ENCODE measurements around the gene THYN1. TPM values are rescaled to one million over a fixed set of nuclear protein-coding genes. Genes with fewer than 3 reads are reported as not detected.

Gene THYN1
- total and polyA plus RNA-seq, 2 donors from 2014 or later = 32.2 to 74.0 TPM

DNA sequence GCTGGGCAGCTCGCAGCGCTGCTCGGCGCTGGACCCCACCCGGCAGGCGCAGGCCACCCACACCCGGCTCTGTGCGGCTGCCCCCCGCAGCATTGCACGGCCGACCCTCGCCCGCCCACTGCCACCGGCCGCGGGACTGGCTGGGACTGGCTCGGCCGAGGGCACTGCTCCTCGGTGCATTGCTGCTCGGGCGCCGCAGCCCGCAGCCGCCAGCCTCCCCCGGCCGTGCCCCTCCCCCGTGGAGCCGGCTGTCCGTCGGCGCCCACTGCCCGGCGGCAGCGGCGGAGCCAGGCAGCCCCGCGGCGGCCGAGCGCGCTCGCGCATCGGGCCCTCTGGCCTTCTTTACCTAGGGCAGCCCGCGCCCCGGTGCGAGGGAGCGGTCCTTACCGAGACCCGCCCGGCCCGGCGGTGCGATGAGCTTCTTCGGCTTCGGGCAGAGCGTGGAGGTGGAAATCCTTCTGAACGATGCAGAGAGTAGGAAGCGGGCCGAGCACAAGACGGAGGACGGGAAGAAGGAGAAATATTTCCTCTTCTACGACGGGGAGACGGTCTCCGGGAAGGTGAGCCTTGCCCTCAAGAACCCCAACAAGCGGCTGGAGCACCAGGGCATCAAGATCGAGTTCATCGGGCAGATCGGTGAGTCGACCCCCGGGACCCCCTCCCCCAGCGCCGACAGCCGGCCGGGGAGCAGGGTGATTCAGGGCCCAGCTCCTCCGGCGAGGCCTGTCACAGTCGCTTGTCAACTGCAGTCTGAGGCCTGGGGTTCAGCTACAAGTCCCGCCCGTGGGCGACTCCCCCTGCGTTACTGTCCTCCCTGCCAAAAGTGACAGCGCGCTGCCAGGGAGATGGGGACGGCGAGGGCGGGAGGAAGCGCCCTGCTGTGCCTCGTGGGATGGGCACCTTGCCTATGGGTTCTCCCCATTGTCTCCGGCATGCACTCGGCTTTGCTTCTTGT lies 28.2 kb downstream of the THYN1 start:
- FAIRE-seq = no peak
- no peaks in the 10 kb centered on the region for H3K36me3 ChIP-seq (ENCODE audit: control insufficient read depth in 2 of 3, insufficient read depth in 3 of 3, low read length in 3 of 3)
- no peaks in the 10 kb centered on the region for H3K27me3 ChIP-seq (ENCODE audit: control insufficient read depth, insufficient read depth, low read length)
- peak overlapping the region; percentile 72 to 97 (median 83) for H3K4me3 ChIP-seq (ENCODE audit: low read length in 3 of 3)
- peak overlapping the region; percentile 96 to 100 for H3K27ac ChIP-seq (ENCODE audit: low read depth in 2 of 2, low read length in 2 of 2)
- intact Hi-C loops (cut with DNase I) = no loop called here
- DNase-seq = peak; percentile 40 to 87 (median 52)
- TF ChIP-seq CTCF (IDR thresholded peaks at IDR 0.05; ENCODE audit: borderline replicate concordance, extremely low read depth, insufficient read depth) = no peak
- peak overlapping the region; percentile 6 to 92 (median 67) for H3K9ac ChIP-seq (ENCODE audit: low read length in 3 of 3)
- H3K9me3 ChIP-seq (ENCODE audit: control insufficient read depth in 2 of 3, insufficient read depth in 1 of 3, low read length in 3 of 3) = no peaks in the 10 kb centered on the region
- peaks cover 0 to 19% (median 18%) of the 10 kb centered on the region in 3 donors for H3K4me1 ChIP-seq (ENCODE audit: control insufficient read depth in 2 of 3, insufficient read depth in 2 of 3, low read depth in 1 of 3, low read length in 3 of 3)

- Histone ChIP-seq H3K9me3 (ENCODE audit: control insufficient read depth in 2 of 3, insufficient read depth in 1 of 3, low read length in 3 of 3) (no peaks in the 10 kb centered on the region), H3K4me3 (ENCODE audit: low read length in 3 of 3) (peak within 1 kb of the TSS; percentile 92 to 100 (median 97)), H3K36me3 (ENCODE audit: control insufficient read depth in 2 of 3, insufficient read depth in 3 of 3, low read length in 3 of 3) (peaks cover 0 to 4% (median 3%) of the 10 kb centered on the region in 3 donors), H3K9ac (ENCODE audit: low read length in 3 of 3) (peak within 1 kb of the TSS; percentile 75 to 98 (median 92)), H3K27ac (ENCODE audit: low read depth in 2 of 2, low read length in 2 of 2) (peak within 1 kb of the TSS; percentile 96 to 100), H3K27me3 (ENCODE audit: control insufficient read depth, insufficient read depth, low read length) (no peaks in the 10 kb centered on the region), H3K4me1 (ENCODE audit: control insufficient read depth in 2 of 3, insufficient read depth in 2 of 3, low read depth in 1 of 3, low read length in 3 of 3) (peaks cover 0 to 18% (median 17%) of the 10 kb centered on the region in 3 donors)
- intact Hi-C loops (cut with DNase I) = no loop called here
- TF ChIP-seq CTCF (IDR thresholded peaks at IDR 0.05; ENCODE audit: borderline replicate concordance, extremely low read depth, insufficient read depth) = no peak
- FAIRE-seq (peak; percentile 49), DNase-seq (peak; percentile 97 to 99 (median 98))
Observed at GRCh38 chr11:134223836-134224709, 29.1 kb downstream of the THYN1 start, which contains the start of the genes NCAPD3 and VPS26B. Gene NCAPD3 (minus strand): TSS chr11:134223967. CDS start chr11:134223926, 41 bp downstream. Gene VPS26B (plus strand): TSS chr11:134224671. CDS start chr11:134225123, 452 bp downstream.

DNA sequence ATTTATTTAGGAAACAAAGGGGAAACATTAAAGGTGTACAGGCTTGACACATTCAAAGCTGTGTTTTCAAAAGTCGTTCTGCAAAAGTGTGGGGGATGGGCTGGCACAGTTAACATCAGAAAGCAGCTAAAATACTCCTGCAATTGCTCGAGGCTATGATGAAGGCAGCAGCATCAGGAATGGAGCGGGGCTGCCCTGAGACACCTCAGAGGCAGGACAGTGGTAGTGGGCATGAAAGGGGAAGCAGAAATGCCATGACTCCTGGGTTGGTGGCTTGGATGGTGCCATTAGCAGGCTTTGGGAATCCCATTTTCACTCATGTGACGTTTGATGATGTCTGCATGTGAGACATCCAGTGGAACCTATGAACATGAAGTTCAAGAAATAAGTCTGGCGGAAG lies 30.0 kb downstream of the THYN1 start:
- H3K4me3 ChIP-seq (ENCODE audit: low read length in 3 of 3) = peak overlapping the region; percentile 92 to 100 (median 97)
- peak overlapping the region; percentile 27 to 70 (median 59) for H3K9ac ChIP-seq (ENCODE audit: low read length in 3 of 3)
- H3K9me3 ChIP-seq (ENCODE audit: control insufficient read depth in 2 of 3, insufficient read depth in 1 of 3, low read length in 3 of 3) = no peaks in the 10 kb centered on the region
- TF ChIP-seq CTCF (IDR thresholded peaks at IDR 0.05; ENCODE audit: borderline replicate concordance, extremely low read depth, insufficient read depth) = no peak
- DNase-seq = peak in 1 of 5 donors; percentile 4
- peaks cover 0 to 18% (median 17%) of the 10 kb centered on the region in 3 donors for H3K4me1 ChIP-seq (ENCODE audit: control insufficient read depth in 2 of 3, insufficient read depth in 2 of 3, low read depth in 1 of 3, low read length in 3 of 3)
- no peak overlapping the region for H3K27ac ChIP-seq (ENCODE audit: low read depth in 2 of 2, low read length in 2 of 2)
- FAIRE-seq = no peak
- H3K27me3 ChIP-seq (ENCODE audit: control insufficient read depth, insufficient read depth, low read length) = no peaks in the 10 kb centered on the region
- peaks cover 3 to 7% (median 7%) of the 10 kb centered on the region in 3 donors for H3K36me3 ChIP-seq (ENCODE audit: control insufficient read depth in 2 of 3, insufficient read depth in 3 of 3, low read length in 3 of 3)
- intact Hi-C loops (cut with DNase I) = no loop called here

Data from kidney (tissue), 14 donors.